DOHH2 (cell line): ENCODE results near the gene CPD.

ENCODE experiments used
- EZH2phosphoT487 ChIP-seq: fragments of 200-600 bp; sonication (generic); IDR thresholded peaks from 2 replicates; pipeline ENCODE4 v1.6.1; 2017; ENCODE audit warnings: borderline replicate concordance, mild to moderate bottlenecking, antibody characterized with exemption, low read length, moderate library complexity, mixed read lengths
- TF ChIP-seq, protein P1 (sequence below): fragments of 200-600 bp; sonication (generic); IDR thresholded peaks from one replicate; pipeline ENCODE4 v1.5.1; 2014; ENCODE audit warnings: antibody characterized with exemption, mild to moderate bottlenecking, low read depth, low read length; ENCODE audit not compliant: poor library complexity, severe bottlenecking

DNA sequence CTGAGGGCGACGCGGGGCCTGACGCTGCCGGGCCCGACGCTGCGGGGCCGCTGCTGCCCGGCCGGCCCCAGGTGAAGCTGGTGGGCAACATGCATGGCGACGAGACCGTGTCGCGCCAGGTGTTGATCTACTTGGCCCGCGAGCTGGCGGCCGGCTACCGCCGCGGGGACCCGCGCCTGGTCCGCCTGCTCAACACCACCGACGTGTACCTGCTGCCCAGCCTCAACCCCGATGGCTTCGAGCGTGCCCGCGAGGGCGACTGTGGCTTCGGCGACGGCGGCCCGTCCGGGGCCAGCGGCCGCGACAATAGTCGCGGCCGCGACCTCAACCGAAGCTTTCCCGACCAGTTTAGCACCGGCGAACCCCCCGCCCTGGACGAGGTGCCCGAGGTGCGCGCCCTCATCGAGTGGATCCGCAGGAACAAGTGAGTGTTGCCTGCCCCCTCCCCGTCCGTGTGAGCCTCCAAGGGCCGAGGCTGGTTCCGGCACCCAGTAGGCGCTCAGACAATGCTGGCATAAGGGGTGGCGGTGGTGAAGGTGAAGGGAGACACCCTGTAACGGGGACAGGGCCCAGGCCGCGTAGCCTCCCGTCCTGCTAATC lies 676 bp downstream of the CPD start:
- TF ChIP-seq, protein P1, sequence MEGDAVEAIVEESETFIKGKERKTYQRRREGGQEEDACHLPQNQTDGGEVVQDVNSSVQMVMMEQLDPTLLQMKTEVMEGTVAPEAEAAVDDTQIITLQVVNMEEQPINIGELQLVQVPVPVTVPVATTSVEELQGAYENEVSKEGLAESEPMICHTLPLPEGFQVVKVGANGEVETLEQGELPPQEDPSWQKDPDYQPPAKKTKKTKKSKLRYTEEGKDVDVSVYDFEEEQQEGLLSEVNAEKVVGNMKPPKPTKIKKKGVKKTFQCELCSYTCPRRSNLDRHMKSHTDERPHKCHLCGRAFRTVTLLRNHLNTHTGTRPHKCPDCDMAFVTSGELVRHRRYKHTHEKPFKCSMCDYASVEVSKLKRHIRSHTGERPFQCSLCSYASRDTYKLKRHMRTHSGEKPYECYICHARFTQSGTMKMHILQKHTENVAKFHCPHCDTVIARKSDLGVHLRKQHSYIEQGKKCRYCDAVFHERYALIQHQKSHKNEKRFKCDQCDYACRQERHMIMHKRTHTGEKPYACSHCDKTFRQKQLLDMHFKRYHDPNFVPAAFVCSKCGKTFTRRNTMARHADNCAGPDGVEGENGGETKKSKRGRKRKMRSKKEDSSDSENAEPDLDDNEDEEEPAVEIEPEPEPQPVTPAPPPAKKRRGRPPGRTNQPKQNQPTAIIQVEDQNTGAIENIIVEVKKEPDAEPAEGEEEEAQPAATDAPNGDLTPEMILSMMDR, result no peak
- no peak for TF ChIP-seq EZH2phosphoT487
